Neural progenitor cell (in vitro differentiated cells): ENCODE data around the gene C6orf136.

ENCODE experiments used
- EZH2 ChIP-seq: fragments of 200-600 bp; sonication (generic); IDR thresholded peaks from 2 replicates; pipeline ENCODE4 v1.6.1; 2017; ENCODE audit warnings: antibody characterized with exemption, mild to moderate bottlenecking, moderate library complexity
- EZH2phosphoT487 ChIP-seq: fragments of 200-600 bp; sonication (generic); IDR thresholded peaks from 2 replicates; pipeline ENCODE4 v1.6.1; 2017; ENCODE audit warnings: antibody characterized with exemption
- TF ChIP-seq, protein P1 (sequence below): fragments of 200-600 bp; sonication (generic); IDR thresholded peaks from 2 replicates; pipeline ENCODE4 v1.5.1; 2017; ENCODE audit warnings: antibody characterized with exemption, mild to moderate bottlenecking

DNA sequence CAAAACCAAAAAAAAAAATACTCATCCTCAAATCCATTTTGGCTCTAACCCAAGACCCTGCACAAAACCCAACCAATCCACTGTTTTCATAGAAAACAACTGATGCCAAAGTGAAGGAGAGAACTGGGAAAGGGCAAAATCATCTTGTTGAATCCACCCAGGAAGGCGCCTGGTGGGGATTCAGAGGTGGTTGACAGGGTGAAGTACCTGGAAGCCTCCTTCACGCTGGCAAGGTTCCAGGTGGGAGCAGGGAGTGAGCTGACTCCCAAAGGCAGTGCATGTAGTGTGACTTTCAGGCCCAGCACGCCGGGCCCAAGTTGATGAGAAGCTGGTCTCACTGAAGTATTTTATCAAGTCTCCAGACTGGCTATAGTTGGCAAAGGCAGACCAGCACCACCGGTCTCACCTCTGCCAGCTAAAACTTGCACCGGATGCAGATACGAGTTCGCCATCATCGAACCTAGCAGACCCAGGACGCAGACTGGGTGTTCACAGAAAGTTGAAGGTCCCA, 46.4 kb upstream of the C6orf136 start:
- TF ChIP-seq, protein P1, sequence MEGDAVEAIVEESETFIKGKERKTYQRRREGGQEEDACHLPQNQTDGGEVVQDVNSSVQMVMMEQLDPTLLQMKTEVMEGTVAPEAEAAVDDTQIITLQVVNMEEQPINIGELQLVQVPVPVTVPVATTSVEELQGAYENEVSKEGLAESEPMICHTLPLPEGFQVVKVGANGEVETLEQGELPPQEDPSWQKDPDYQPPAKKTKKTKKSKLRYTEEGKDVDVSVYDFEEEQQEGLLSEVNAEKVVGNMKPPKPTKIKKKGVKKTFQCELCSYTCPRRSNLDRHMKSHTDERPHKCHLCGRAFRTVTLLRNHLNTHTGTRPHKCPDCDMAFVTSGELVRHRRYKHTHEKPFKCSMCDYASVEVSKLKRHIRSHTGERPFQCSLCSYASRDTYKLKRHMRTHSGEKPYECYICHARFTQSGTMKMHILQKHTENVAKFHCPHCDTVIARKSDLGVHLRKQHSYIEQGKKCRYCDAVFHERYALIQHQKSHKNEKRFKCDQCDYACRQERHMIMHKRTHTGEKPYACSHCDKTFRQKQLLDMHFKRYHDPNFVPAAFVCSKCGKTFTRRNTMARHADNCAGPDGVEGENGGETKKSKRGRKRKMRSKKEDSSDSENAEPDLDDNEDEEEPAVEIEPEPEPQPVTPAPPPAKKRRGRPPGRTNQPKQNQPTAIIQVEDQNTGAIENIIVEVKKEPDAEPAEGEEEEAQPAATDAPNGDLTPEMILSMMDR, result no peak
- no peak for TF ChIP-seq EZH2
- no peak for TF ChIP-seq EZH2phosphoT487
